H9 (cell line): ENCODE data around the gene COX7B2. TPM values are rescaled to one million over a fixed set of nuclear protein-coding genes. Genes with fewer than 3 reads are reported as not detected.

Experiments
- DNase-seq: peaks from one replicate; pipeline ENCODE4 v3.0.0-alpha.2; 2017
- H2AFZ ChIP-seq: one replicate; pipeline ENCODE4 v1.6.1; 2013; ENCODE audit warnings: mild to moderate bottlenecking, low read length, control low read depth, moderate library complexity
- H2AK5ac ChIP-seq: 2 replicates; pipeline ENCODE4 v1.6.1; 2013; ENCODE audit warnings: low read length, control low read depth, mixed read lengths; ENCODE audit not compliant: insufficient read length
- H2BK120ac ChIP-seq: one replicate; pipeline ENCODE4 v1.6.1; 2013; ENCODE audit warnings: low read depth, mild to moderate bottlenecking, low read length, control low read depth, inconsistent platforms; ENCODE audit not compliant: poor library complexity, severe bottlenecking
- H2BK12ac ChIP-seq: 2 replicates; pipeline ENCODE4 v1.6.1; 2013; ENCODE audit warnings: low read length, control low read depth, mixed read lengths, low read depth; ENCODE audit not compliant: insufficient read length
- H2BK15ac ChIP-seq: 2 replicates; pipeline ENCODE4 v1.6.1; 2013; ENCODE audit warnings: low read depth, low read length, control low read depth
- H2BK20ac ChIP-seq: one replicate; pipeline ENCODE4 v1.6.1; 2013; ENCODE audit warnings: low read depth, mild to moderate bottlenecking, low read length, control low read depth, inconsistent platforms; ENCODE audit not compliant: poor library complexity, severe bottlenecking
- H2BK5ac ChIP-seq: 2 replicates; pipeline ENCODE4 v1.6.1; 2013; ENCODE audit warnings: low read length, control low read depth, mixed read lengths; ENCODE audit not compliant: insufficient read length
- H3K14ac ChIP-seq: 2 replicates; pipeline ENCODE4 v1.6.1; 2013; ENCODE audit warnings: low read length, control low read depth; ENCODE audit not compliant: insufficient read depth
- H3K18ac ChIP-seq: 2 replicates; pipeline ENCODE4 v1.6.1; 2013; ENCODE audit warnings: low read depth, mild to moderate bottlenecking, mixed read lengths, low read length, control low read depth; ENCODE audit not compliant: insufficient read length
- H3K23ac ChIP-seq: 2 replicates; pipeline ENCODE4 v1.6.1; 2013; ENCODE audit warnings: low read length, control low read depth, mixed read lengths, low read depth; ENCODE audit not compliant: insufficient read length
- H3K23me2 ChIP-seq: 2 replicates; pipeline ENCODE4 v1.6.1; 2013; ENCODE audit warnings: low read depth, mild to moderate bottlenecking, mixed read lengths, low read length, control low read depth; ENCODE audit not compliant: insufficient read length, poor library complexity, severe bottlenecking
- H3K27ac ChIP-seq: 2 replicates; pipeline ENCODE4 v1.5.1; 2013; ENCODE audit warnings: low read length, control low read depth, mixed read lengths, low read depth; ENCODE audit not compliant: insufficient read length
- H3K27me3 ChIP-seq: 2 replicates; pipeline ENCODE4 v1.6.1; 2013; ENCODE audit warnings: low read length, control low read depth, inconsistent platforms; ENCODE audit not compliant: insufficient read depth
- H3K4ac ChIP-seq: 2 replicates; pipeline ENCODE4 v1.6.1; 2013; ENCODE audit warnings: low read depth, mild to moderate bottlenecking, control low read depth, inconsistent platforms, low read length, moderate library complexity
- H3K4me1 ChIP-seq: 2 replicates; pipeline ENCODE4 v1.6.1; 2013; ENCODE audit warnings: low read length, control low read depth, inconsistent platforms; ENCODE audit not compliant: insufficient read depth
- H3K4me2 ChIP-seq: 2 replicates; pipeline ENCODE4 v1.6.1; 2013; ENCODE audit warnings: low read length, control low read depth, mixed read lengths; ENCODE audit not compliant: insufficient read length, insufficient read depth
- H3K56ac ChIP-seq: 2 replicates; pipeline ENCODE4 v1.6.1; 2013; ENCODE audit warnings: low read depth, mild to moderate bottlenecking, mixed read lengths, low read length, control low read depth; ENCODE audit not compliant: insufficient read length
- H3K79me1 ChIP-seq: 2 replicates; pipeline ENCODE4 v1.6.1; 2013; ENCODE audit warnings: low read depth, mild to moderate bottlenecking, moderate library complexity, low read length, control low read depth, inconsistent platforms; ENCODE audit not compliant: insufficient read depth, poor library complexity, severe bottlenecking
- H3K79me2 ChIP-seq: 2 replicates; pipeline ENCODE4 v1.6.1; 2013; ENCODE audit warnings: low read length, control low read depth, inconsistent platforms; ENCODE audit not compliant: insufficient read depth
- H3K9ac ChIP-seq: 2 replicates; pipeline ENCODE4 v1.6.1; 2013; ENCODE audit warnings: low read length, control low read depth, mixed read lengths; ENCODE audit not compliant: insufficient read length; ENCODE audit errors: extremely low read depth
- H3K9me3 ChIP-seq: one replicate; pipeline ENCODE4 v1.6.1; 2013; ENCODE audit warnings: low read depth, low read length, inconsistent platforms; ENCODE audit not compliant: control insufficient read depth
- H3T11ph ChIP-seq: one replicate; pipeline ENCODE4 v1.6.1; 2013; ENCODE audit warnings: mild to moderate bottlenecking, low read length, control low read depth, inconsistent platforms
- H4K20me1 ChIP-seq: one replicate; pipeline ENCODE4 v1.6.1; 2013; ENCODE audit not compliant: control insufficient read depth, insufficient read length, insufficient read depth
- H4K5ac ChIP-seq: 2 replicates; pipeline ENCODE4 v1.6.1; 2013; ENCODE audit warnings: low read depth, mild to moderate bottlenecking, mixed read lengths, low read length, control low read depth; ENCODE audit not compliant: insufficient read length
- H4K8ac ChIP-seq: replicated peaks from 2 replicates; pipeline ENCODE4 v1.6.1; 2013; ENCODE audit warnings: low read length, control low read depth, mixed read lengths, low read depth; ENCODE audit not compliant: insufficient read length
- H4K91ac ChIP-seq: 2 replicates; pipeline ENCODE4 v1.6.1; 2013; ENCODE audit warnings: low read depth, mild to moderate bottlenecking, moderate library complexity, mixed read lengths, low read length, control low read depth; ENCODE audit not compliant: insufficient read length
- H3K27ac Mint-ChIP-seq, 3 experiments: 2 replicates in 2 of 3; 3 replicates in 1 of 3; pipeline ENCODE4 v1.8.0; 2020 to 2021; ENCODE audit warnings: mixed read lengths in 3 of 3, mild to moderate bottlenecking in 1 of 3, moderate library complexity in 1 of 3
- H3K27me3 Mint-ChIP-seq: 2 replicates; pipeline ENCODE4 v1.8.0; 2021; ENCODE audit warnings: low read depth, mild to moderate bottlenecking, moderate library complexity, mixed read lengths
- H3K36me3 Mint-ChIP-seq, 3 experiments: 2 replicates in 2 of 3; 3 replicates in 1 of 3; pipeline ENCODE4 v1.8.0; 2020 to 2021; ENCODE audit warnings: low read depth in 3 of 3, mixed read lengths in 3 of 3; ENCODE audit not compliant: insufficient read depth in 1 of 3
- H3K4me1 Mint-ChIP-seq, 2 experiments: 2 replicates each; pipeline ENCODE4 v1.8.0; 2020; ENCODE audit warnings: mixed read lengths in 2 of 2
- H3K4me3 Mint-ChIP-seq, 2 experiments: 2 replicates in 1 of 2; 3 replicates in 1 of 2; pipeline ENCODE4 v1.8.0; 2020 to 2021; ENCODE audit warnings: mild to moderate bottlenecking in 2 of 2, mixed read lengths in 2 of 2, moderate library complexity in 1 of 2
- H3K9me3 Mint-ChIP-seq, 2 experiments: 2 replicates in 1 of 2; 3 replicates in 1 of 2; pipeline ENCODE4 v1.8.0; 2020; ENCODE audit warnings: mild to moderate bottlenecking in 2 of 2, mixed read lengths in 2 of 2, moderate library complexity in 1 of 2
- WGBS: extraction: QIAGEN DNeasy Blood & Tissue Kit; methylation state at CpG from one replicate; pipeline ENCODE4 v1.1.7; 2013; ENCODE audit warnings: missing lambda C conversion rate, low lambda C conversion rate, mixed read lengths; ENCODE audit not compliant: insufficient read length; ENCODE audit errors: extremely low coverage; 5-methylcytosine and 5-hydroxymethylcytosine counted together
- total RNA-seq: library from RNA; stranded (reverse); gene quantifications from 2 replicates; pipeline ENCODE4 v1.2.1, GENCODE V29; 2021
- TF ChIP-seq, protein P1 (sequence below): fragments of 200-600 bp; sonication (generic); conservative IDR thresholded peaks from 3 replicates; pipeline ENCODE4 v1.8.0; 2021; ENCODE audit warnings: antibody characterized with exemption, mild to moderate bottlenecking

Gene COX7B2
- total RNA-seq, 1 experiment from 2014 or later = not detected

GRCh38 chr4:46781434-46782092 lies 127.5 kb downstream of the COX7B2 start:
- H3T11ph ChIP-seq = no peak overlapping the region
- H2BK120ac ChIP-seq = no peak overlapping the region
- Mint-ChIP-seq H3K9me3 (peaks cover 11 to 13% of the 10 kb centered on the region in 2 experiments), H3K36me3 (peaks cover 0 to 9% (median 3%) of the 10 kb centered on the region in 3 experiments; a peak in 3 of 7 replicates), H3K27me3 (no peaks in the 10 kb centered on the region), H3K4me3 (no peak overlapping the region), H3K4me1 (no peaks in the 10 kb centered on the region), H3K27ac (no peak overlapping the region)
- no peaks in the 10 kb centered on the region for H3K79me2 ChIP-seq
- no peak overlapping the region for H2BK12ac ChIP-seq
- H3K9me3 ChIP-seq = no peaks in the 10 kb centered on the region
- no peak overlapping the region for H4K5ac ChIP-seq
- H3K56ac ChIP-seq = no peak overlapping the region
- H2BK15ac ChIP-seq = no peak overlapping the region
- H3K14ac ChIP-seq = no peak overlapping the region
- H2AK5ac ChIP-seq = no peak overlapping the region
- no peaks in the 10 kb centered on the region for H3K27me3 ChIP-seq
- H2BK5ac ChIP-seq = no peak overlapping the region
- H3K4me2 ChIP-seq = no peak overlapping the region
- no peak overlapping the region for H4K91ac ChIP-seq
- H2BK20ac ChIP-seq = no peak overlapping the region
- H3K27ac ChIP-seq = no peak overlapping the region
- no peaks in the 10 kb centered on the region for H3K79me1 ChIP-seq
- H3K23ac ChIP-seq = no peak overlapping the region
- no peaks in the 10 kb centered on the region for H3K23me2 ChIP-seq
- no peak overlapping the region for H3K18ac ChIP-seq
- no CpG with 5 or more reads among the region's 25 CpGs for WGBS
- H2AFZ ChIP-seq = no peak overlapping the region
- TF ChIP-seq, protein P1, sequence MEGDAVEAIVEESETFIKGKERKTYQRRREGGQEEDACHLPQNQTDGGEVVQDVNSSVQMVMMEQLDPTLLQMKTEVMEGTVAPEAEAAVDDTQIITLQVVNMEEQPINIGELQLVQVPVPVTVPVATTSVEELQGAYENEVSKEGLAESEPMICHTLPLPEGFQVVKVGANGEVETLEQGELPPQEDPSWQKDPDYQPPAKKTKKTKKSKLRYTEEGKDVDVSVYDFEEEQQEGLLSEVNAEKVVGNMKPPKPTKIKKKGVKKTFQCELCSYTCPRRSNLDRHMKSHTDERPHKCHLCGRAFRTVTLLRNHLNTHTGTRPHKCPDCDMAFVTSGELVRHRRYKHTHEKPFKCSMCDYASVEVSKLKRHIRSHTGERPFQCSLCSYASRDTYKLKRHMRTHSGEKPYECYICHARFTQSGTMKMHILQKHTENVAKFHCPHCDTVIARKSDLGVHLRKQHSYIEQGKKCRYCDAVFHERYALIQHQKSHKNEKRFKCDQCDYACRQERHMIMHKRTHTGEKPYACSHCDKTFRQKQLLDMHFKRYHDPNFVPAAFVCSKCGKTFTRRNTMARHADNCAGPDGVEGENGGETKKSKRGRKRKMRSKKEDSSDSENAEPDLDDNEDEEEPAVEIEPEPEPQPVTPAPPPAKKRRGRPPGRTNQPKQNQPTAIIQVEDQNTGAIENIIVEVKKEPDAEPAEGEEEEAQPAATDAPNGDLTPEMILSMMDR = no peak
- no peaks in the 10 kb centered on the region for H4K20me1 ChIP-seq
- H4K8ac ChIP-seq = no peak overlapping the region
- no peak for DNase-seq
- H3K9ac ChIP-seq = no peak overlapping the region
- H3K4ac ChIP-seq = no peak overlapping the region
- H3K4me1 ChIP-seq = no peaks in the 10 kb centered on the region
